Ramos (cell line): ENCODE data around the gene TSHR.

Source experiments
- in situ Hi-C: fragments of 300-500 bp; cut with MboI; formaldehyde crosslinking; loops from one replicate; pipeline ENCODE4 v1.14.3; 2022; ENCODE audit warnings: low sequenced_read_pairs; ENCODE audit not compliant: unreplicated experiment

Gene TSHR

GRCh38 chr14:81122326-81122725, 166.9 kb downstream of the TSHR start:
- in situ Hi-C loops: no loop called here

- in situ Hi-C loops: no loop called here
Measured at GRCh38 chr14:81123811-81124210, 168.4 kb downstream of the TSHR start.

- in situ Hi-C loops: no loop called here
Measured at GRCh38 chr14:81125536-81125935, 170.1 kb downstream of the TSHR start.

GRCh38 chr14:81127785-81128184, 172.4 kb downstream of the TSHR start:
- in situ Hi-C loops: no loop called here

GRCh38 chr14:81129242-81129641, 173.8 kb downstream of the TSHR start:
- in situ Hi-C loops: no loop called here

GRCh38 chr14:81132468-81132867, 177.0 kb downstream of the TSHR start:
- in situ Hi-C loops: no loop called here

- in situ Hi-C loops: no loop called here
Measured at GRCh38 chr14:81133400-81133799, 178.0 kb downstream of the TSHR start.

GRCh38 chr14:81137316-81137715, 181.9 kb downstream of the TSHR start:
- in situ Hi-C loops: no loop called here

- in situ Hi-C loops: no loop called here
Measured at GRCh38 chr14:81138429-81138828, 183.0 kb downstream of the TSHR start.

GRCh38 chr14:81141426-81141825, 186.0 kb downstream of the TSHR start:
- in situ Hi-C loops: no loop called here

GRCh38 chr14:81143793-81144192, 188.4 kb downstream of the TSHR start:
- in situ Hi-C loops: no loop called here

- in situ Hi-C loops: no loop called here
Measured at GRCh38 chr14:81144824-81145603, 189.6 kb downstream of the TSHR start.

GRCh38 chr14:81147140-81147897, 191.9 kb downstream of the TSHR start:
- in situ Hi-C loops: no loop called here

GRCh38 chr14:81148635-81149034, 193.2 kb downstream of the TSHR start:
- in situ Hi-C loops: no loop called here

- in situ Hi-C loops: no loop called here
Measured at GRCh38 chr14:81153187-81153586, 197.8 kb downstream of the TSHR start.

- in situ Hi-C loops: no loop called here
Measured at GRCh38 chr14:81157431-81157830, 202.0 kb downstream of the TSHR start.

- in situ Hi-C loops: loop anchor here (10.0 kb wide), 2 partner anchors 176 to 206 kb away; partner anchors contain the start of gene TSHR
Measured at GRCh38 chr14:81161088-81161487, 205.7 kb downstream of the TSHR start.

- in situ Hi-C loops: loop anchor here (10.0 kb wide), 2 partner anchors 177 to 207 kb away; partner anchors contain the start of gene TSHR
Measured at GRCh38 chr14:81161749-81162148, 206.3 kb downstream of the TSHR start.

- in situ Hi-C loops: loop anchor here (10.0 kb wide), 2 partner anchors 178 to 208 kb away; partner anchors contain the start of gene TSHR
Measured at GRCh38 chr14:81162941-81163340, 207.5 kb downstream of the TSHR start.

GRCh38 chr14:81164167-81164774, 208.8 kb downstream of the TSHR start:
- in situ Hi-C loops: loop anchor here (10.0 kb wide), 2 partner anchors 179 to 209 kb away; partner anchors contain the start of gene TSHR

GRCh38 chr14:81165188-81165587, 209.8 kb downstream of the TSHR start:
- in situ Hi-C loops: loop anchor here (10.0 kb wide), 2 partner anchors 180 to 210 kb away; partner anchors contain the start of gene TSHR
